ENCODE results near the gene MOV10L1.

GRCh38 chr22:50204571-50204970 is 114.8 kb downstream of the MOV10L1 start:
- TF ChIP-seq, protein P1, sequence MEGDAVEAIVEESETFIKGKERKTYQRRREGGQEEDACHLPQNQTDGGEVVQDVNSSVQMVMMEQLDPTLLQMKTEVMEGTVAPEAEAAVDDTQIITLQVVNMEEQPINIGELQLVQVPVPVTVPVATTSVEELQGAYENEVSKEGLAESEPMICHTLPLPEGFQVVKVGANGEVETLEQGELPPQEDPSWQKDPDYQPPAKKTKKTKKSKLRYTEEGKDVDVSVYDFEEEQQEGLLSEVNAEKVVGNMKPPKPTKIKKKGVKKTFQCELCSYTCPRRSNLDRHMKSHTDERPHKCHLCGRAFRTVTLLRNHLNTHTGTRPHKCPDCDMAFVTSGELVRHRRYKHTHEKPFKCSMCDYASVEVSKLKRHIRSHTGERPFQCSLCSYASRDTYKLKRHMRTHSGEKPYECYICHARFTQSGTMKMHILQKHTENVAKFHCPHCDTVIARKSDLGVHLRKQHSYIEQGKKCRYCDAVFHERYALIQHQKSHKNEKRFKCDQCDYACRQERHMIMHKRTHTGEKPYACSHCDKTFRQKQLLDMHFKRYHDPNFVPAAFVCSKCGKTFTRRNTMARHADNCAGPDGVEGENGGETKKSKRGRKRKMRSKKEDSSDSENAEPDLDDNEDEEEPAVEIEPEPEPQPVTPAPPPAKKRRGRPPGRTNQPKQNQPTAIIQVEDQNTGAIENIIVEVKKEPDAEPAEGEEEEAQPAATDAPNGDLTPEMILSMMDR (IDR thresholded peaks at IDR 0.05 in 8 of 11, conservative IDR thresholded peaks at IDR 0.05 in 3 of 11): no peak
- TF ChIP-seq POLR2AphosphoS5 (IDR thresholded peaks at IDR 0.05): no peak

Data from spleen (tissue), 7 donors.